Right lobe of liver (tissue), 4 donors: ENCODE measurements around the gene SDF2L1.

ENCODE experiments used
- POLR2A ChIP-seq: fragments of 450-650 bp; IDR thresholded peaks from one replicate; pipeline ENCODE4 v1.6.1; 2017; ENCODE audit warnings: antibody characterized with exemption, mild to moderate bottlenecking
- TF ChIP-seq, protein P1 (sequence below), 4 donors: fragments of 200-600 bp in 3 of 4; fragments of 450-650 bp in 1 of 4; IDR thresholded peaks; one replicate each; pipeline versions ENCODE4 v1.5.1 to v1.8.0; 2016 to 2022; ENCODE audit warnings: antibody characterized with exemption in 4 of 4, mild to moderate bottlenecking in 2 of 4
- donor health status: DM: no; HTN: no; CAD: no.
- donor health status: DM: no; HTN: no; CAD: no.
- donor health status: DM: no; HTN: yes; CAD: no.

DNA sequence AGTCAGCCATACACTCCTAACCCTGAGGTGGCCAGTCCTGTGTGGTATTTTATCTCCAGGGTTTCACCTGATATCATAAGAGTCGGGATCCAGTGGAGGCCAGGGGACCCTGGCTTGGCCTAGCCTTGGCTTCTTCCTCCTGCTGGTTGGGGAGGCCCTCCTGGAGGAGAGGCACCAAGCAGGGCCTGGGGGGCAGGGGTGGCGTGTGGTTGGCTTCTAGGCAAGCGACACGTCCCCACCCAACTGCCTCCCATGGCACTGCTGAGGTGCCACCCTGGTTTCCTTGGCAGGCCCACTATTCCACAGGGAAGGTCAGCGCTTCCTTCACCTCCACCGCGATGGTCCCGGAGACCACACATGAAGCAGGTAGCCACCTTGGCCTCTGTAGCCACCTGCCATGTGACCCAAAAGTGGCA lies 44.1 kb downstream of the SDF2L1 start:
- no peak for TF ChIP-seq POLR2A
- TF ChIP-seq, protein P1, sequence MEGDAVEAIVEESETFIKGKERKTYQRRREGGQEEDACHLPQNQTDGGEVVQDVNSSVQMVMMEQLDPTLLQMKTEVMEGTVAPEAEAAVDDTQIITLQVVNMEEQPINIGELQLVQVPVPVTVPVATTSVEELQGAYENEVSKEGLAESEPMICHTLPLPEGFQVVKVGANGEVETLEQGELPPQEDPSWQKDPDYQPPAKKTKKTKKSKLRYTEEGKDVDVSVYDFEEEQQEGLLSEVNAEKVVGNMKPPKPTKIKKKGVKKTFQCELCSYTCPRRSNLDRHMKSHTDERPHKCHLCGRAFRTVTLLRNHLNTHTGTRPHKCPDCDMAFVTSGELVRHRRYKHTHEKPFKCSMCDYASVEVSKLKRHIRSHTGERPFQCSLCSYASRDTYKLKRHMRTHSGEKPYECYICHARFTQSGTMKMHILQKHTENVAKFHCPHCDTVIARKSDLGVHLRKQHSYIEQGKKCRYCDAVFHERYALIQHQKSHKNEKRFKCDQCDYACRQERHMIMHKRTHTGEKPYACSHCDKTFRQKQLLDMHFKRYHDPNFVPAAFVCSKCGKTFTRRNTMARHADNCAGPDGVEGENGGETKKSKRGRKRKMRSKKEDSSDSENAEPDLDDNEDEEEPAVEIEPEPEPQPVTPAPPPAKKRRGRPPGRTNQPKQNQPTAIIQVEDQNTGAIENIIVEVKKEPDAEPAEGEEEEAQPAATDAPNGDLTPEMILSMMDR (IDR thresholded peaks at IDR 0.05) = no peak
